GM19397 (cell line): Measurements from ENCODE around the gene KIF2A.

ENCODE experiments used
- ATAC-seq: cut with Tn5 transposase; IDR thresholded peaks from one replicate; pipeline ENCODE4 v1.9.1; 2021; ENCODE audit warnings: mild to moderate bottlenecking, moderate library complexity; ENCODE audit not compliant: unreplicated experiment

KIF2A gene

DNA sequence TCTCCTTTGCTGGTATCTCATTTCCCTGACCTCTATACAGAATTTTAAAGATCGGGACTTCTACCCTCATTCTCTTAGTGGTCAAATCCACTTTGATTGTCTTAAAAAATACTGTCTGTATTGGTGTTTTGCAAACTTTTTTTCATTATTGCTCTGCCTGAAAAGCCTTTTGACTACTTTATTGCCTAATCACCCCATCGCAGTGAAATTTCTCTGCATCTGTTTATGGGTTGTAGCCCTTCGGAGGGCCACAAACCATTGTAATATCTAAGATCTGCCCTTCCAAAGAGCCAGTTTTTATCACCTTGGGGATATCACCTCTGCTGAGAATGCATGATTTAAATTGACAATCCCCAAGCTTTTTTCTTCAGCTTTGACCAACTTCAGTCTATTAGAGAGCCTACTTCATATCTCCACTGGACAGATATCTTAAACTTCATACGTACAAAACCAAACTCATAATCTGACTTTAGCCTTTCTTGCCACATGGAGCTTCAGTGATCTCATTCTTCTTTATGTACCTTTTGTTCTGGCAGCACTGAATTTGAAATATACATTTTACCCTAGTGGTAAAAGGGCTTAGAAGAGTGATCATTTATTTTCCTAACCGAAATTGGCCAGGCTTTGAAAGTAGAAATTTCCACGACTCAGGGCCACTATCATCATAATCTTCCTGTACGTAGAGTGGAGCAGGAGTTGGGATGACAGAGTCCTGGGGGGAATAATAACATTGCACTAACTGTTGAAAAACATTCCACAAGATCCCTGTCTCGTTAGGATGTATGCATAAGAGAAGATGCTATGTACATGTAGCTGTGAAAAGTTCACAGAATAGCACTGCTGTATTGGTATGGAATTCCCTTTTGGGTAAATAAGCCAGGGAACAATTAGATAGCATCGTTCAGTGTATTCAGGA lies 21.4 kb downstream of the KIF2A start:
- ATAC-seq: no peak

DNA sequence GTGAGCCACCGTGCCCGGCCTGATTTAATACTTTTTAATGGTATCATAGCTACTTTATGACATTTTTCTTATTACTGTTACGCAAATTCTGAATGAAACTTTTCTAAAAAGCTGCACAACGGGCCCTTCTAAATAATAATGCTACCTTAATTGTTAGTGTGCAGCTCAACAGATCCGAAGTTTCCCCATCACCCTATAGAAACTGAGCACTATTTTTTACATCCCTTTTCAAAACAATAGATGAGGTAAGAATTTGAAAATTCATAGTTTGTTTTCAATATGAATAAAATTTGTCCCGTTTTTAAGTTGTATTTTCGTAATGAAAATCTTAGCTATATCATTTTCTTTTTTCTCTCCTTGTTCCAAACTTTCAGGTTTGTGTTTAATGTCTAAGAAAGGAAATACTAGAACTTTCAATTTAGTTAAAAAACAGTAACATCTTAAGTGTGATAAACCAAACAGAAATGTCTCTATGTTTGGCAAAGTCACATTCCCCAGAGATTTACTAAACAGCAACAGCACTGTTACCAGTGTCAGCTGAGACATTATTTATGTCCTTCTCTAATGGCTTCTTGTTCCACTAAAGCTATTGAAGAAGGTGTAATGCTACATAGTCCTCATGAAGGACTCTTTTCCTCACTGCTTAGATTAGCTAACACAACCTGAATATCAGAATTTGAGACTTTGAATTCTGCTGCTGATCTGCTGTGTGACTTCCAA lies 22.9 kb downstream of the KIF2A start:
- ATAC-seq: no peak

DNA sequence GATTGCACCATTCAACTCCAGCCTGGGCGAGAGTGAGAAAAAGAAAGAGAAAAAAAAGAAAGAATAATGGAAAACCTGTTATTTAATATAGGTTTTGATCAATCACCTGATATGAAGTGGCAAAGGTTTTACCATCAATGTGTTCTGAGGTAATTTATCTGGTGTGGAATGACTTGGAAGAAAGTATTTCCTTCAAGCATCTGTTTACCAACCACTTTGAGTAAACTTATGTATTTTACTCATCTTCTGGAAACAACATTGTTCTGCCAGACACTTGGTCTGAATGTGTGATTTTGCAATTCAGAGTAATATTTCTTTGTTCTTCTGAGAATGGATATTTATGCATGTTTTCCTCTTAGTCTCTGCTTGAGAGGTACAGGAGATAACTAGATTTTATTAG lies 24.3 kb downstream of the KIF2A start:
- ATAC-seq: no peak

DNA sequence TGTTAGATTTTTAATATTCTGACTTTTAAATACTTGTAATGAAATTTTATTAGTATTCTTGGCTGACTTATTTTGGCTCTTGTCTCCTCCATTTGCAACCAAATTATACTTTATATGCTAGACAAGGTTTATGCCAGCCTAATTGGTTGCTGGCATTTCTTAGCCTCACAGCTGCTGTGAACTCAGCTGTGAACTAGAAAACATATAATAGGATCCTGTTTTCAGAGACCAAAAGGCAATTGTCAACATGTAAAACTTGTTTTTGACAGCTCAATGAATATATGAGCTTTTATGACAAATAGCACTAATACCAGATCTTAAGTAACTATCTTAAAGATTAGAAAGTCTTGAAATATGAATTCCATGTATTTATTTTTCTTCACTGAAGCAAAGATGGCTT lies 25.9 kb downstream of the KIF2A start:
- ATAC-seq: no peak

DNA sequence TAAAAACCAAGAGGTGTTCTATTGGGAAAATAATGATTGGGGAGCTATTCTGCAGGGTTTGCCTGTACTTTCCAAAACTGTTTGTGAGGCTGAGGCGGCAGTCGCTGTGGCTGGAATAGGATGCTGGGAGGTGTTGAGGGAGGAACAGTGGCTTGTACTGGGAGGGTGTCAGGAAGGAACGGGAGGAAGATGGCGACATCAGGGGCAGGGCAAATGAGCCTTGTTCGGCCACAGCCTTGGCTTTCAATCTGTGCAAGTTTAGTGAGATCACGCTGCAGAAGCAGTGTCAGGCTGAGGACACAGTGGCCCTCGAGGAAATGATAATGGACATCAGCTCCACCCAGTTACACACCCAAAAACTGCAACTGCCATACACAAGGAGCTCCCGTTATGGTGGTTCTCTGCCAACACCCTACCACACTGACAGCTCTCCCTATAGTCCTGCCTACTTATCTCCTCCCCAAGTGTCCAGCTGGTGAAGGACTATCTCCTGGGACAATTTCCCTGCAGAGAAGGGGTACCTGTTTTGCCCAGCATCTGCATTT lies 27.3 kb downstream of the KIF2A start:
- no peak for ATAC-seq

DNA sequence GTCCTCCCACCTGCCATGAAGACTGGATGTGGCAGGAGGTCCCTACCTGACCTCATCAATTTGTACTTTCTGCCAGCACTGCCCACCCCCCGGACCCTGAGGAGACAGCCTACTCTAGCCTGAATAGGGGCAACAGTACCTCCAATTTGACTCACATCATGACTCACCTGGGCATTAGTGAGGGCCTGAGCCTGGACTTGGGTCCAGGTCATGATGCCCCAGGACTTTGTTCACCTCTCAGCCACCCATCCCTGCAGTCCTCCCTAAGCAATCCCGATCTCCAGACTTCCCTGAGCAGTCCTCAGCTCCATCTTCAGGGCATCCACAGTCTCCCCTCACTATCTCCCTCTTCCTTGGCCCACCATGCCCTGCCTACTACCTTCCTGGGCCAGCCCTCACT lies 28.1 kb downstream of the KIF2A start:
- no peak for ATAC-seq

DNA sequence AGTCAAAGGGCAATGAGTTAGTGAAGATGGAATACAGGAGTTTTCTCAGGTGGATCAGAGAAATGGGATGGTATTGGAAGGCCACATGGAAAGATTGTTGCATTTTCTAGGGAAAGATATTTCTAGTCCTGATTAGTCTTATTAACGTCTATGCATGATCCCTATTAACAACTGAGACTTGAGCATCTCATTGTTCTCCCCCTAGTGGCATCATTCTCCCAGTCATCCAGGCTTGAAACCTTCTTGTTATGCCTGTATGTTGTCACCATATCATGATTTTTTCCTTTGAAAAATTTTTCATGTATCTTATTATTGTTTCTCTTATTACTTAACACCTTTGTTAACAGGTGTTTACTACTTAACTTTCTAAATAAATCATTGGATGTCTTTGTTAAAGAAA lies 34.4 kb downstream of the KIF2A start:
- no peak for ATAC-seq

DNA sequence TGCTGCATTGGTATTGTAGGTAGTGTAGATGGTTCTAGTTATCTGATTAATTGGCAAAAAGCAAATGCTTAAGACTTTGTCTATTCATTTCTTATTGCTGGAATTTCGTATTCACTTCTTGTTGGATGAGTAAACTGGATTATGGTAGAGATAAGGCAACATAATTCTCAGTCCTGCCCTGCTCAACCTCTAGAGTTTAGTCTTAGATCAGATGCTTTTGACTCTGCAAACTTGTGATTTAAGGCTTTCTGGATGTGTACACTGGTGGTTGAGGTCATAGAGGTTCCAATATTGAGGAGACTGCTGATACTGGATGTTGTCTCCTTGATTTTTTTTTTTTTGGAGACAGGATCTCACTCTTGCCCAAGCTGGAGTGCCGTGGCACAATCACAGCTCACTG lies 35.0 kb downstream of the KIF2A start:
- no peak for ATAC-seq

DNA sequence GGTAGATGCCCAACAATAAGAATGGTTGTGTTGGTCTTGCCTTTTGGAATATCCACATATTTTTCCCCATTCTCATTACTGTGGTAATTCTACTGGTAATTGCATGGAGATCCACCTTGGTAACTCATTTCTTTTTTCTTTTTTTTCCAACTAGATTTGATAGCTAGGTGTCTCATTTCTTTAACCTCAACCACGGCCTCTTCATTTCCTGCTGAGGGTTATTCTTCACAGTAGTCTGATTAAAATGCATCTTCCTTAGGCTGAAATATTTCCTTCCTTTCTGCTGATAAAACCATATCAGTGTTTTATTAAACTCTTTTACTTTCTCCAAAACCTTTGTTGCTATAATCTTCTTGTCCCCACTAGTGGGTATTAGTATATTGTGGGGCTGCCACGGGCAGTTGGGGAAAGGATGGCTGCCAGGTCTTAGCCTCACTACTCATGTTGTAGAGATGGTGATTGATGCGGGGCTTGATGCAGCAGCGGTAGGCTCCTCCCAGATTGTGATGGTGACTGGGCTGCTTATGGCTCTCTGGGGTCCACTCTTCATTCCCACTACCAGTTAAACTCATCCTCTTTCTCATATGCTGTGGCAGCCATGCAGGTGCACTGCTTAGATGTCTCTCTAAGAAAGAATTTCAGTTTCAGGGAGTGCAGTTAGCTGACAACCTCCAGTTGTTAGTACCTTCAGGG lies 35.9 kb downstream of the KIF2A start:
- peak; percentile 63 for ATAC-seq

DNA sequence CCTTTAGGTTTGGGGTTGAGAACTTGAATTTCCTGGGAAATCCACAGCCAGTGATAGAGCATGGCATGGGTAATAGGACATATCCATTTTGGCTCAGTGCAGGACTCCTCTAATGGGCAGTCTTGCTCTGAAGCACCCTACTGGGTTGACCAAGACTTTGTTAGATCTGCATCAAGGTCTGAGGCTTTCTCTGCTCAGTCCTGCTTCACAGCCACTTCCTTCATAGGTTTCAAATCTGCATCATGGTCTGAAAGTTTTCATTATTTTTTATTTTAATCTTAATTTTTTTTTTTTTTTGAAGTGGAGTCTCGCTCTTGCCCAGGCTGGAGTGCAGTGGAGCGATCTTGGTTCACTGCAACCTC lies 36.5 kb downstream of the KIF2A start:
- ATAC-seq: peak; percentile 36

DNA sequence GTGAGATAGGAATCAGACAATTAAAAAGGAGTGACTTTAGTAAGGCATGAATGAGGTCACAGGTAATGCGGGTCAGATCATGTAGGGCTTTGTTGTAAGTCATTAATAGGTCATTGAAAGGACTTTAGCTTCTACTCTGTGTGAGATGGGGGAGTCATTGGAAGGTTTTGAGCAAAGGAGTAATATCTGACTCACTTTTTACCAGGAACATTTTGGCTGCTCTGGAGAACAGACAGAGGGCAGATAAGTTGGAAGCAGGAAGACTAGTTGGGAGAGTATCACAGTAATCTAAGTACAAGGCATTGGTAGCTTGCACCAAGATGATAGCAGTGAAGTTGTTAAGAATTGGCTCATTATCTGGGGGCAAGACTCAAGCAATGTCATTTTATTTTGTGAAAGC lies 37.4 kb downstream of the KIF2A start:
- no peak for ATAC-seq

DNA sequence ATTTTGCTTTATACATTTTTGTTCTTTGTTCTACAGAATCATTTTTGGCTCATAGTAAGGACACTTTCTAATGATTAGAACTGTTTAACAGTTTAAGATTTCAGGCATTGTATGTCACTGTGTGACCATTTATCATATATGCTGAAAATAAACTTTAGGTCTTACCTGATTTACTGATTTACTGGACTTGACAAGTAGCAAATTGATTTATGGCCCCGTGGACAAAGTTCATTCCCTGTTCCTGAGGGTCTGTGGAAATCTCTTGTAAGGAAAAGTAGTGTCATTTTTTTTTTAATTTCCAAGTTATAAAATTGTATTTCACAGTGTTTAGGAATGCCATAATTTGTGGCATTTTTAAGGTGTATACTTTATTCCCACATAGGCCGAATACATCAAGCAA lies 40.7 kb downstream of the KIF2A start:
- ATAC-seq: no peak

DNA sequence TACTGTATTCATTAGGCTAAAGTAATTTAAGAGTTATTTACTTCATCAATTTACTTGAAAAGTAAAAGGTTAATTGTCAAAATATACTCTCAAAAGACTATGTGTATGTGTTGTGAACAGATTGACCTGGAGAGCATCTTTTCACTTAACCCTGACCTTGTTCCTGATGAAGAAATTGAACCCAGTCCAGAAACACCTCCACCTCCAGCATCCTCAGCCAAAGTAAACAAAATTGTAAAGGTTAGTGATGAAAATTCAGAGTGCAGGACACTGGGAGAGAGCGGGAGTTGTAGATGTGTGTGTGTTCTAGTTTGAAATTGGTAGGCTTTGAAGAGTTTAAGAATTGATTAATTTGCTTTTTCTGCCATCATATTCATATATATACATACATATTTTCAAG lies 41.9 kb downstream of the KIF2A start:
- ATAC-seq: no peak

DNA sequence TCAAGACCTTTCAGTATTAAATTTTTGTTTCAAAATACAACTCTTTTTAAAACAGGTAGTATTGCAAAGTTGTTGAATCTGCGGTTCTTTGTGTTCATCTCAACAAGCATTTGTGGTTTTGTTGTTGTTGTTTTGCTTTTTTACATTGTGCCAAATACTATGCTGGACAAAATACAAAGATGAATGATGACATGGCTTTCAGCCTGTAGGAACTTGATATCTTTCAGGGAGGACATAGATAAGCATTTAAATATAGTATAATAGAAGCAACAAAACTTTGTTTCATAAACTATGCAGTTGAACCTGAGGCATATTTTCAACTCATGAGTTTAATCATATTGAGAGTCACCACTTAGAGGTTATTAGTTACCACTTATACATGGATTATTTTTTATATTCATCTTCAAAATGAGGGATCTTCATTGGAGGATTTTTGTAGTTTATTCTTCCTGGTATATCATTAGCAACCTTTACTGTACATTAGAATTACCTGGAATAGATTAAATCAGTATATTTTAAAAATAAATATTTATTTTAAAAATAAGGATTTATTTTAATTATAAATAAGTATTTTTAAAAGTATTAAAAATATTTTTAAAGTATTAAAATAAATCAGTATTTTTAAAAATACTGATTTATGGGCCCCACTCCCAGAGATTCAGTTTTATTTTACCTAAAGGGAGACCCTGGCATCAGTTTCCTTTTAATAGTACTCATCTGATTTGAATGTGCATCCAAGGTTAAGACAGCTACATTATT lies 42.9 kb downstream of the KIF2A start:
- ATAC-seq: no peak

DNA sequence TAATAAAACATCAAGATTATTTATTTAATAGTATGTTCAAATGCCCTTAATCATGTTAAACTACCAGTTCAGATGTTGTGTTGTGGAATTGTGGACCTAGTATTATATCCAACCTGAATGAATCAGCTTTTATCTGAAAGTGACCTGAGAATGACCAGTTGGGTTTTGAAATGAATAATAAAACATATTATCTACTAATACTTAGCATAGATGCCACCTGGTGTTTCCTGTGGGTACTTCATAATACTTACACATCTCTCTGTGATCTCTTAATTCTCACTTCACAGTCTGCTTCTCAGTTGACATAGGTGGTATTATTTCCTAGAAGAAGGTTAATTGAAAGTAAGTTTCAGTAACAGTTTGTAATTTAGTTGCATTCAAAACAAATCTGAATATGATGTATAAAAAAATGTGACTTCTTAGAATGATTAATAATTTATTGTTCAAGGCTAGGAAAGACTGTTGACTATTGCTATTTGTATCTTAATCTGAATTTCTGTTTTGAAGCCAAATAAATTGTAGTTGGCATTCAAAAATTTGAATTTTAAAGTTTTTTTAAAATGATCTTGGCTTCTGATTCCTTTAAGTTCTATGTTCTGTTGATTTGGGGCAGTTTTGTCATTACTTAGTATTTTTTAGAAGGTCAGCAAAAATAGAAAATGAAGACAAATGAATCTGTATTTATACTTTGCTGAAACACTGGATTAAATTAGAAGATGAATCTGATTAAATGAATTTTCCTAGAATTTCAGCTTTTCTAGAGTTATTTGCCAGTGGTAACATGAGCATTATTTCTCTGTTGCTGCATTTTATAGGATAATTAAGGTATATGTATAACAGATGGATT lies 48.2 kb downstream of the KIF2A start:
- ATAC-seq: peak; percentile 68

DNA sequence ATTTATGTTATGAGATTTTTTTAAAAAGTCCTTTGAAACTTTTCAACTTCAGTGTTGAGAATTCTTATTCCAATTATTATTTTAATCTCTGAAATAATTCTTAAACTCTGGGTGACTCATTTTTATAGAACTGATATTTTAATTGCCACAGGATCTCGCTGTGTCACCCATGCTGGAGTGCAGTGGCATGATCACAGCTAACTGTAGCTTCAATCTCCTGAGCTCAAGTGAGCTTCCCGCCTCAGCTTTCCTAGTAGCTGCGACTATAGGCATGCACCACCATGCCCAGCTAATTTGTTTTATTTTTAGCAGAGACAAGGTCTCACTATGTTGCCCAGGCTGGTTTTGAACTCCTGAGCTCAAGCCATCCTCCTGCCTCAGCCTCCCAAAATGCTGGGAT lies 56.7 kb downstream of the KIF2A start:
- ATAC-seq: no peak

DNA sequence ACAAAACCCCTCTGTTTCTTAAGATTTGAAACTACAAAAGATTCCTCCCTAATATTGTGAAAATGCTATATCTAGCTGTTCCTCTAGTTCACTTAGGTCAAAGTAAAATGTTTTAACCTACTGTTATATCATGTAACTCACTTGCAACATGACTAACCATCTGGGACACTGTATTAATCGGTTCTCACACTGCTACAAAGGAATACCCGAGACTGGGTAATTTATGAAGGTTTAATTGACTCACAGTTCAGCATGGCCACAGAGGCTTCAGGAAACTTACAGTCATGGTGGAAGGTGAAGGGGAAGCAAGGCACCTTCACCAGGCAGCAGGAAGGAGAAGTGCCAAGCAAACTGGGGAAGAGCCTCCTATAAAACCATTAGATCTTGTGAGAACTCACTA lies 63.0 kb downstream of the KIF2A start:
- ATAC-seq: no peak

DNA sequence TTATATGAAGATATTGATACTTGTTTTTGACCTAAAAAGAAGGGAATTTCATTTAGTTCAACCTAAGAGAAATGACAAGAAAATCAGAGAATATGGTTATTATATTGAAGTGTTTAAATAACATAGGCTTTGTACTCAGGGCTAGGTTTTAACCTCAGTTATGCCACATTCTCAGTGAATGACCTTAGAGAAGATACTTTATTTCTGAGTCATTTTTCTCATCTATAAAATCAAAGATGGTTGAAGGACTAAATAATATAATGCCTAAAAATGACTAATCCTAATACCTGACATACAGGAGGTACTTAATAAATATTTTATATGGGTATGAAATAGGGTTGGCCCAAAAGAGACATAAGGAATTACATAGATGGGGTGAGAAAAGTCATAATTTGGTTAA lies 65.4 kb downstream of the KIF2A start:
- ATAC-seq: no peak

DNA sequence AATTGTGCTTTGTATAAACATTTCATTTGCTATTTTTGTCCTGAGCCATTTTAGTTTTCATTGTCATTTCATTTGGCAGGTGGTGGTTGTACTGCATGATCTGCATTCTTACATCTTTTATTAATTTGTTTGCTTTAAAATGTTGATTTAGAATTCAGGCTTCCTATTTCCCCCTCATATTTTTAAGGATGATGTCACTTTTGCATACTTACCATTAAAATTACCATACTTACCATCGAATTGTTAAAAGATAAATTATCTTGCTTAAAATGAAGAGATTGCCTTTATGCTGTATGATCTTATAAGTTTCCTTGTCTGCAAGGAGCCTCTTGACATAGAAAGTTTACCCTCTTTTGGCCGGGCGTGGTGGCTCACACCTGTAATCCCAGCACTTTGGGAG lies 66.6 kb downstream of the KIF2A start:
- ATAC-seq: no peak

DNA sequence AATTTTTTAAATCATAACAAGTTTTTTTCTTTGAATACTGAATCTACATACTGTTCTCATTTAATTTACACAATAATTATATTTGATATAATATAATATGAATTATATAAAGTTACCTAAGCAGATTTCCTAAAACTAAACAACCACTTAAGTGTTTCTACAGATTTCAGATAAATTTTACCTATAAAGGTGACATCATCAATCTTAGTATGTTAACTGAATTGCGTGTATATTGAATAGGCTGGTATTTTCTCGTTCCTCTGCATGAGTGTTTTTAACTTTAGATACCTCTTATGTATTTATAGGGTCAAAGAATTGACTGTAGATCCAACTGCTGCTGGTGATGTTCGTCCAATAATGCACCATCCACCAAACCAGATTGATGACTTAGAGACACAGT lies 67.4 kb downstream of the KIF2A start:
- ATAC-seq: no peak
